Fibroblast of lung (primary cell): ENCODE results near the gene B3GALT2. TPM values are rescaled to one million over a fixed set of nuclear protein-coding genes. Genes with fewer than 3 reads are reported as not detected.

ENCODE experiments used
- DNase-seq, 2 donors: peaks; one replicate each; pipeline versions ENCODE4 v3.0.0 to v3.0.0-alpha.2; 2010; ENCODE audit warnings: low read depth in 2 of 2
- H2AFZ ChIP-seq: 2 replicates; pipeline ENCODE4 v1.5.1; 2012; ENCODE audit warnings: low read length, control low read depth, inconsistent platforms
- H3K27ac ChIP-seq: 2 replicates; pipeline ENCODE4 v1.5.1; 2011; ENCODE audit warnings: low read length, control low read depth; ENCODE audit not compliant: insufficient read depth
- H3K27me3 ChIP-seq: 2 replicates; pipeline ENCODE4 v1.5.1; 2011; ENCODE audit warnings: mild to moderate bottlenecking, low read length; ENCODE audit not compliant: control insufficient read depth, insufficient read depth
- H3K36me3 ChIP-seq: 2 replicates; pipeline ENCODE4 v1.5.1; 2011; ENCODE audit warnings: low read length; ENCODE audit not compliant: control insufficient read depth, insufficient read depth
- H3K4me1 ChIP-seq: 2 replicates; pipeline ENCODE4 v1.5.1; 2011; ENCODE audit warnings: low read length; ENCODE audit not compliant: control insufficient read depth, insufficient read depth; ENCODE audit errors: extremely low read depth
- H3K4me2 ChIP-seq: 2 replicates; pipeline ENCODE4 v1.5.1; 2011; ENCODE audit warnings: low read length, control low read depth; ENCODE audit not compliant: insufficient read depth; ENCODE audit errors: extremely low read depth
- H3K4me3 ChIP-seq, 4 experiments: fragments of 200-600 bp in 1 of 4; sonication (generic) in 1 of 4; replicated peaks in 1 of 4; 2 replicates each; pipeline ENCODE4 v1.5.1; 2011 to 2016; ENCODE audit warnings: low read length in 4 of 4, low read depth in 3 of 4, mild to moderate bottlenecking in 3 of 4, control low read depth in 2 of 4, inconsistent platforms in 1 of 4, mixed read lengths in 1 of 4; ENCODE audit not compliant: insufficient read depth in 1 of 4; ENCODE audit errors: control extremely low read depth in 1 of 4
- H3K79me2 ChIP-seq: 2 replicates; pipeline ENCODE4 v1.5.1; 2012; ENCODE audit warnings: mild to moderate bottlenecking, low read length, inconsistent platforms; ENCODE audit not compliant: control insufficient read depth, insufficient read depth
- H3K9ac ChIP-seq: 2 replicates; pipeline ENCODE4 v1.5.1; 2011; ENCODE audit warnings: mild to moderate bottlenecking, low read length, control low read depth; ENCODE audit not compliant: insufficient read depth
- H3K9me3 ChIP-seq: 2 replicates; pipeline ENCODE4 v1.5.1; 2012; ENCODE audit warnings: low read depth, low read length; ENCODE audit not compliant: control insufficient read depth, insufficient read depth
- H4K20me1 ChIP-seq: 2 replicates; pipeline ENCODE4 v1.5.1; 2011; ENCODE audit warnings: low read length; ENCODE audit not compliant: control insufficient read depth, insufficient read depth; ENCODE audit errors: extremely low read depth
- CTCF ChIP-seq, 2 donors: IDR thresholded peaks in 1 of 2; conservative IDR thresholded peaks in 1 of 2; 1 replicate in 1 of 2; 2 replicates in 1 of 2; pipeline ENCODE4 v1.5.1; 2011 to 2012; ENCODE audit warnings: low read length in 2 of 2, control low read depth in 1 of 2, inconsistent platforms in 1 of 2, low read depth in 1 of 2, mild to moderate bottlenecking in 1 of 2
- EZH2 ChIP-seq: IDR thresholded peaks from 2 replicates; pipeline ENCODE4 v1.5.1; 2012; ENCODE audit warnings: low read length, control low read depth, mild to moderate bottlenecking; ENCODE audit errors: missing control alignments
- polyA plus RNA-seq, 2 donors: library from polyadenylated mRNA; depleted of rRNA in 1 of 2; stranded (reverse) in 1 of 2; unstranded in 1 of 2; fragments of >200 nt; gene quantifications; 2 replicates each; pipeline ENCODE4 v1.2.1, GENCODE V29; 2011 to 2012; ENCODE audit warnings: missing spikeins in 1 of 2
- total RNA-seq: library from RNA; depleted of rRNA; stranded (reverse); fragments of >200 nt; gene quantifications from 2 replicates; pipeline ENCODE4 v1.2.1, GENCODE V29; 2014

The B3GALT2 gene
- total and polyA plus RNA-seq, 2 donors (not counting 1 experiment from before 2014, with no cell fraction given): 1.3 to 46.2 TPM

DNA sequence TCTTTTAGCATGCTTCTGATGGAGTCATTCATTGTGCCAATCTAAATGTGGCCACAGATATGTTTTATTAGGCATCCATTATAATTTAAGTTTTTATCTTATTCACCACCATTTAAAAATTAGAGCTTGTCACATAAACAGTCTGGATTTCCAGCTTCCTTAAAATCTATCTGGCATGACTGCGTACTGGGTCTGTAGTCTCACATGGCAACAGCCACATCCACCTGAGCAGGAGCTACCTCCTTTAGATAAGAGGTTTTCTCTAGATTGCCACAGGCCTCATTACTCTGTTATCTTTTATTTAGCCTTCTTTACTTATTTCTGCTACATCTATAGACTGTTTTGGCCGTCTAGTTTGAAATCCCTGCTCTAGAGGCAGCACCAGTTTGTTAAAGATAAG, 29.1 kb downstream of the B3GALT2 start:
- no peak for DNase-seq
- H3K79me2 ChIP-seq: peaks cover 4% of the 10 kb centered on the region
- no peaks in the 10 kb centered on the region for H4K20me1 ChIP-seq
- H2AFZ ChIP-seq: no peak overlapping the region
- H3K9me3 ChIP-seq: no peaks in the 10 kb centered on the region
- no peak for TF ChIP-seq CTCF (conservative IDR thresholded peaks at IDR 0.05 in 1 of 2, IDR thresholded peaks at IDR 0.05 in 1 of 2; ENCODE audit: low read depth in 1 of 2, low read length in 2 of 2)
- no peak for TF ChIP-seq EZH2
- no peak overlapping the region for H3K4me2 ChIP-seq
- no peak overlapping the region for H3K4me3 ChIP-seq
- no peak overlapping the region for H3K27ac ChIP-seq
- no peak overlapping the region for H3K9ac ChIP-seq
- no peaks in the 10 kb centered on the region for H3K27me3 ChIP-seq
- H3K4me1 ChIP-seq: no peaks in the 10 kb centered on the region
- H3K36me3 ChIP-seq: peaks cover 1% of the 10 kb centered on the region

DNA sequence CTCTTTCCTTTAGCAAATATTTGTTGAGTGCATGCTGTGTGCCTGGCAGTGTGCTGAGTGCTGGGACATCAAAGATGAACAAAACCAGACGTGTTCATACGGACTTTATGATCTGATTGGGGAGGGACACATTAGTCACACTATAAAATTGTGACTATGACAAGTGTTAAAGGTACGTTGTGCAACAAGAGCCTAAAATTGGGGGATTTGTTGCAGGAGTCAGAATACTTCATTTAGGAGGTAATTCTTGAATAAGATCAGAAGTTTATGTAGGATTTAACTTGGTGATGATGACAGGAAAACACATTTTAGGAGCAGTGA, 29.6 kb downstream of the B3GALT2 start:
- H3K27ac ChIP-seq: no peak overlapping the region
- H3K9me3 ChIP-seq: no peaks in the 10 kb centered on the region
- no peak overlapping the region for H2AFZ ChIP-seq
- peaks cover 4% of the 10 kb centered on the region for H3K79me2 ChIP-seq
- H3K4me2 ChIP-seq: no peak overlapping the region
- DNase-seq: peak in 1 of 2 donors; percentile 4
- peaks cover 1% of the 10 kb centered on the region for H3K36me3 ChIP-seq
- no peak overlapping the region for H3K4me3 ChIP-seq
- TF ChIP-seq CTCF (conservative IDR thresholded peaks at IDR 0.05 in 1 of 2, IDR thresholded peaks at IDR 0.05 in 1 of 2; ENCODE audit: low read depth in 1 of 2, low read length in 2 of 2) (no peak), EZH2 (no peak)
- no peaks in the 10 kb centered on the region for H4K20me1 ChIP-seq
- no peak overlapping the region for H3K9ac ChIP-seq
- no peaks in the 10 kb centered on the region for H3K4me1 ChIP-seq
- no peaks in the 10 kb centered on the region for H3K27me3 ChIP-seq

DNA sequence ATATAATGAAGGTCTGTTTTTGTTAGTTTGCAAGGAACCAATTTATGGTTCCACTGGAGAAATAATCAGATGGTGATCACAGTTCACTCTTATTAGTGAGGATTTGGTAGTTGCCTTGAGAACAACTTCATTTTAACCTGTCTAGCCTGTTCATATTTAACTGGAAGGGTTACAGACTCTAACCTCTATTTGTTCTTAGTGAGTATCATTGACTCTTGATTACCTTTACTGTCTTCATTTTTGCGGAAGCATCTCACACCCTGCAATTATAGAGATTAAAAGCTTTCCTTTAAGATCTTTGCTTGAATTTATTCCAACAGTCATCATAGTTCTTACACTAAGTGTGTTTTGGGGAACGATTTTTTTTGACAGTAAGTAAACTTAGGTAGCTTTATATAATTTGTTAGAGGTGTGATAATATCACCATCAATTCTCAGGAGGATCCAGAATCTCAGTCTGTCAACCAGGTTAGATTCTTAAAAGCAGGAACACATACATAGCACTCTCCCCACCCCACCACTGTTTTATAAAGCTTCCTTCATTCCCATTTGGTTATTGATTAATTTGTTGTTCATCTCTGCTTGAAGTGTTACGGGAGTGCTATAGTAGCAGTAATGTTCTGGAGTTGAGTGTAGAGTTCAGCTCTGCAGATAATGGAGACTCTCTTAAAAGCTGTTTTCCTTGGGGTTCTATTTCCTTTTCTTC, 30.1 kb downstream of the B3GALT2 start:
- TF ChIP-seq CTCF (conservative IDR thresholded peaks at IDR 0.05 in 1 of 2, IDR thresholded peaks at IDR 0.05 in 1 of 2; ENCODE audit: low read depth in 1 of 2, low read length in 2 of 2) (no peak), EZH2 (no peak)
- Histone ChIP-seq H3K79me2 (peaks cover 4% of the 10 kb centered on the region), H3K27me3 (no peaks in the 10 kb centered on the region), H3K36me3 (peaks cover 1% of the 10 kb centered on the region), H3K9ac (no peak overlapping the region), H3K4me2 (no peak overlapping the region), H3K9me3 (no peaks in the 10 kb centered on the region), H3K27ac (no peak overlapping the region), H3K4me3 (no peak overlapping the region), H2AFZ (no peak overlapping the region), H4K20me1 (no peaks in the 10 kb centered on the region), H3K4me1 (no peaks in the 10 kb centered on the region)
- no peak for DNase-seq
